Breast epithelium (tissue), 4 donors: Measurements from ENCODE around the gene CHDH. TPM values are rescaled to one million over a fixed set of nuclear protein-coding genes. Genes with fewer than 3 reads are reported as not detected.

ENCODE experiments used
- DNase-seq, 2 donors: peaks; one replicate each; pipeline ENCODE4 v3.0.0-alpha.2; 2019; ENCODE audit warnings: low spot score in 2 of 2
- H3K27ac ChIP-seq, 2 donors: fragments of 200-600 bp; sonication (generic) in 1 of 2; one replicate each; pipeline ENCODE4 v1.5.1; 2016 to 2019; ENCODE audit warnings: mild to moderate bottlenecking in 1 of 2
- H3K27me3 ChIP-seq, 2 donors: fragments of 200-600 bp; sonication (generic) in 1 of 2; one replicate each; pipeline versions ENCODE4 v1.5.1 to v1.6.0; 2017 to 2019; ENCODE audit warnings: control low read depth in 1 of 2, mild to moderate bottlenecking in 1 of 2
- H3K36me3 ChIP-seq: fragments of 200-600 bp; one replicate; pipeline ENCODE4 v1.5.1; 2019
- H3K4me1 ChIP-seq, 2 donors: fragments of 200-600 bp; sonication (generic); one replicate each; pipeline ENCODE4 v1.5.1; 2016 to 2019; ENCODE audit warnings: control low read depth in 1 of 2
- H3K4me3 ChIP-seq, 3 donors: fragments of 200-600 bp; sonication (generic); 1 replicate in 2 of 3; 2 replicates in 1 of 3; pipeline ENCODE4 v1.5.1; 2016 to 2019; ENCODE audit warnings: mild to moderate bottlenecking in 3 of 3, moderate library complexity in 2 of 3
- H3K9me3 ChIP-seq, 2 donors: fragments of 200-600 bp; sonication (generic) in 1 of 2; one replicate each; pipeline ENCODE4 v1.5.1; 2016 to 2019; ENCODE audit warnings: control low read depth in 1 of 2
- CTCF ChIP-seq, 3 donors: fragments of 450-650 bp; IDR thresholded peaks; one replicate each; pipeline ENCODE4 v1.5.1; 2016 to 2017; ENCODE audit warnings: antibody characterized with exemption in 3 of 3, mild to moderate bottlenecking in 3 of 3, moderate library complexity in 3 of 3
- POLR2A ChIP-seq: fragments of 450-650 bp; IDR thresholded peaks from one replicate; pipeline ENCODE4 v1.6.1; 2016; ENCODE audit warnings: antibody characterized with exemption, mild to moderate bottlenecking, moderate library complexity
- POLR2AphosphoS5 ChIP-seq, 3 donors: sonication (generic); formaldehyde crosslinking; IDR thresholded peaks; one replicate each; pipeline ENCODE4 v1.6.1; 2017; ENCODE audit warnings: antibody characterized with exemption in 3 of 3
- intact Hi-C: fragments of 100-400 bp; cut with DNase I; formaldehyde crosslinking; loops from one replicate; pipeline ENCODE4 v1.15.1; 2023; ENCODE audit warnings: low total_unique reads
- total RNA-seq, 3 donors: library from RNA; depleted of rRNA; stranded (reverse); fragments of >200 nt; gene quantifications; one replicate each; pipeline ENCODE4 v1.1.0, GENCODE V29; 2016

Gene CHDH
- total RNA-seq, 3 donors from 2014 or later, result 2.9 to 67.0 (median 27.9) TPM

GRCh38 chr3:53813876-53814275 lies 32.3 kb downstream of the CHDH start:
- H3K27ac ChIP-seq, result no peak overlapping the region

GRCh38 chr3:53813229-53813628 lies 33.0 kb downstream of the CHDH start:
- H3K36me3 ChIP-seq, result peaks cover 5% of the 10 kb centered on the region
- intact Hi-C loops, result no loop called here
- TF ChIP-seq POLR2A (no peak), POLR2AphosphoS5 (IDR thresholded peaks at IDR 0.05) (no peak), CTCF (IDR thresholded peaks at IDR 0.05) (no peak)
- no peaks in the 10 kb centered on the region for H3K4me1 ChIP-seq
- no peak for DNase-seq
- no peaks in the 10 kb centered on the region for H3K27me3 ChIP-seq
- no peak overlapping the region for H3K4me3 ChIP-seq
- H3K9me3 ChIP-seq, result no peaks in the 10 kb centered on the region
- H3K27ac ChIP-seq, result no peak overlapping the region

More at GRCh38 chr3:53813876-53814275, 32.3 kb downstream of the CHDH start:
- intact Hi-C loops, result no loop called here
- peaks cover 5% of the 10 kb centered on the region for H3K36me3 ChIP-seq
- H3K9me3 ChIP-seq, result no peaks in the 10 kb centered on the region
- no peak for TF ChIP-seq CTCF (IDR thresholded peaks at IDR 0.05)
- no peak for DNase-seq
- no peaks in the 10 kb centered on the region for H3K4me1 ChIP-seq
- H3K4me3 ChIP-seq, result no peak overlapping the region
- no peaks in the 10 kb centered on the region for H3K27me3 ChIP-seq

- no peak for TF ChIP-seq POLR2A
- TF ChIP-seq POLR2AphosphoS5 (IDR thresholded peaks at IDR 0.05), result no peak
- no peak for TF ChIP-seq CTCF (IDR thresholded peaks at IDR 0.05)
- no peak for DNase-seq
- Histone ChIP-seq H3K4me3 (no peak overlapping the region), H3K27me3 (no peaks in the 10 kb centered on the region), H3K4me1 (no peaks in the 10 kb centered on the region), H3K36me3 (peaks cover 4% of the 10 kb centered on the region), H3K9me3 (no peaks in the 10 kb centered on the region), H3K27ac (no peak overlapping the region)
- intact Hi-C loops, result no loop called here
Observed at GRCh38 chr3:53812434-53812833, 33.8 kb downstream of the CHDH start.

GRCh38 chr3:53811143-53811927 lies 34.9 kb downstream of the CHDH start:
- intact Hi-C loops, result no loop called here
- no peak overlapping the region for H3K4me3 ChIP-seq
- DNase-seq, result no peak
- H3K27me3 ChIP-seq, result no peaks in the 10 kb centered on the region
- TF ChIP-seq POLR2AphosphoS5 (IDR thresholded peaks at IDR 0.05) (no peak), POLR2A (no peak), CTCF (IDR thresholded peaks at IDR 0.05) (no peak)
- H3K4me1 ChIP-seq, result no peaks in the 10 kb centered on the region
- no peak overlapping the region for H3K27ac ChIP-seq
- no peaks in the 10 kb centered on the region for H3K36me3 ChIP-seq
- H3K9me3 ChIP-seq, result no peaks in the 10 kb centered on the region

- Histone ChIP-seq H3K27ac (no peak overlapping the region), H3K4me3 (no peak overlapping the region)
- intact Hi-C loops, result no loop called here
Observed at GRCh38 chr3:53809764-53810400, 36.3 kb downstream of the CHDH start.

More at GRCh38 chr3:53809764-53810400, 36.3 kb downstream of the CHDH start:
- H3K36me3 ChIP-seq, result no peaks in the 10 kb centered on the region
- DNase-seq, result no peak
- H3K4me1 ChIP-seq, result no peaks in the 10 kb centered on the region
- no peaks in the 10 kb centered on the region for H3K9me3 ChIP-seq
- TF ChIP-seq CTCF (IDR thresholded peaks at IDR 0.05) (no peak), POLR2A (no peak), POLR2AphosphoS5 (IDR thresholded peaks at IDR 0.05) (no peak)
- no peaks in the 10 kb centered on the region for H3K27me3 ChIP-seq
